HepG2 (cell line): ENCODE measurements around the gene TRPM5. TPM values are rescaled to one million over a fixed set of nuclear protein-coding genes. Genes with fewer than 3 reads are reported as not detected.
A peak's percentile ranks its signal among the peaks of the same experiment; 100 is the strongest.

Source experiments
- CENPT ChIP-seq: sonication (generic); formaldehyde crosslinking; IDR thresholded peaks from 2 replicates; pipeline ENCODE4 v1.8.0; 2022; ENCODE audit warnings: low read depth, mild to moderate bottlenecking, moderate library complexity, missing genetic modification reagents
- JUN ChIP-seq: sonication (generic); formaldehyde crosslinking; IDR thresholded peaks from 2 replicates; pipeline ENCODE4 v1.4.0; 2020; ENCODE audit warnings: mild to moderate bottlenecking, missing genetic modification reagents
- KDM4B ChIP-seq: sonication (generic); formaldehyde crosslinking; IDR thresholded peaks from 2 replicates; pipeline ENCODE4 v1.4.0; 2020; ENCODE audit warnings: missing genetic modification reagents
- RBFOX2 ChIP-seq: fragments of 200-400 bp; formaldehyde crosslinking; IDR thresholded peaks from 2 replicates; pipeline ENCODE4 v1.6.1; 2017; ENCODE audit warnings: low read depth, mild to moderate bottlenecking, low read length
- ZNF333 ChIP-seq: sonication (generic); formaldehyde crosslinking; IDR thresholded peaks from 2 replicates; pipeline ENCODE4 v1.4.0; 2020; ENCODE audit warnings: mild to moderate bottlenecking, missing genetic modification reagents, borderline replicate concordance
- ZNF512 ChIP-seq: sonication (generic); formaldehyde crosslinking; IDR thresholded peaks from 2 replicates; pipeline ENCODE4 v1.4.0; 2020; ENCODE audit warnings: mild to moderate bottlenecking, missing genetic modification reagents
- ZNF547 ChIP-seq: sonication (generic); formaldehyde crosslinking; IDR thresholded peaks from 2 replicates; pipeline ENCODE4 v1.5.1; 2020; ENCODE audit warnings: mild to moderate bottlenecking, missing genetic modification reagents
- ZSCAN12 ChIP-seq: sonication (generic); formaldehyde crosslinking; IDR thresholded peaks from 2 replicates; pipeline ENCODE4 v1.9.0; 2021; ENCODE audit warnings: mild to moderate bottlenecking, missing genetic modification reagents
- polyA plus RNA-seq, 8 experiments: library from polyadenylated mRNA; depleted of rRNA in 3 of 8; stranded (reverse) in 7 of 8; unstranded in 1 of 8; fragments of >200 nt; fragmentation: Illumina TruSeq in 4 of 8; extraction: Trizol in 4 of 8; gene quantifications; 2 replicates each; pipeline versions ENCODE4 v1.2.1 to v1.2.3, GENCODE V29; 2011 to 2016; ENCODE audit warnings: low read depth in 4 of 8, missing spikeins in 1 of 8, mixed read lengths in 1 of 8; ENCODE audit not compliant: insufficient read depth in 1 of 8
- total RNA-seq, 5 experiments: library from RNA; depleted of rRNA; stranded (reverse); fragments of >200 nt; fragmentation: Illumina TruSeq; extraction: Trizol; gene quantifications; 2 replicates each; pipeline ENCODE4 v1.2.3, GENCODE V29; 2016; ENCODE audit warnings: low read depth in 1 of 5
- TF ChIP-seq, protein P1 (sequence below): sonication (generic); formaldehyde crosslinking; IDR thresholded peaks from 2 replicates; pipeline ENCODE4 v1.5.0; 2020; ENCODE audit warnings: mild to moderate bottlenecking, missing genetic modification reagents, borderline replicate concordance
- TF ChIP-seq, protein P2 (sequence below): sonication (generic); formaldehyde crosslinking; IDR thresholded peaks from 2 replicates; pipeline ENCODE4 v1.4.0; 2020; ENCODE audit warnings: missing genetic modification reagents, borderline replicate concordance
- TF ChIP-seq, protein P3 (sequence below): sonication (generic); formaldehyde crosslinking; IDR thresholded peaks from 2 replicates; pipeline ENCODE4 v1.5.0; 2020; ENCODE audit warnings: mild to moderate bottlenecking, missing genetic modification reagents, borderline replicate concordance

The TRPM5 gene
- total and polyA plus RNA-seq, 2 of the 13 experiments (the other 11 are each of a cell fraction or from before 2014, with no cell fraction given) = 0.12 TPM; not detected in 1

- no peak; the same call in 1 of the 2 replicates for TF ChIP-seq KDM4B (CRISPR knock-in tag)
- TF ChIP-seq ZNF333 = 0 out of 2 replicates have a peak, but pooled peaks have one; percentile 50
- TF ChIP-seq RBFOX2 = peak; percentile 97
- TF ChIP-seq ZNF512 (CRISPR knock-in tag) = no peak
- no peak for TF ChIP-seq CENPT (CRISPR knock-in tag)
- TF ChIP-seq, protein P1, sequence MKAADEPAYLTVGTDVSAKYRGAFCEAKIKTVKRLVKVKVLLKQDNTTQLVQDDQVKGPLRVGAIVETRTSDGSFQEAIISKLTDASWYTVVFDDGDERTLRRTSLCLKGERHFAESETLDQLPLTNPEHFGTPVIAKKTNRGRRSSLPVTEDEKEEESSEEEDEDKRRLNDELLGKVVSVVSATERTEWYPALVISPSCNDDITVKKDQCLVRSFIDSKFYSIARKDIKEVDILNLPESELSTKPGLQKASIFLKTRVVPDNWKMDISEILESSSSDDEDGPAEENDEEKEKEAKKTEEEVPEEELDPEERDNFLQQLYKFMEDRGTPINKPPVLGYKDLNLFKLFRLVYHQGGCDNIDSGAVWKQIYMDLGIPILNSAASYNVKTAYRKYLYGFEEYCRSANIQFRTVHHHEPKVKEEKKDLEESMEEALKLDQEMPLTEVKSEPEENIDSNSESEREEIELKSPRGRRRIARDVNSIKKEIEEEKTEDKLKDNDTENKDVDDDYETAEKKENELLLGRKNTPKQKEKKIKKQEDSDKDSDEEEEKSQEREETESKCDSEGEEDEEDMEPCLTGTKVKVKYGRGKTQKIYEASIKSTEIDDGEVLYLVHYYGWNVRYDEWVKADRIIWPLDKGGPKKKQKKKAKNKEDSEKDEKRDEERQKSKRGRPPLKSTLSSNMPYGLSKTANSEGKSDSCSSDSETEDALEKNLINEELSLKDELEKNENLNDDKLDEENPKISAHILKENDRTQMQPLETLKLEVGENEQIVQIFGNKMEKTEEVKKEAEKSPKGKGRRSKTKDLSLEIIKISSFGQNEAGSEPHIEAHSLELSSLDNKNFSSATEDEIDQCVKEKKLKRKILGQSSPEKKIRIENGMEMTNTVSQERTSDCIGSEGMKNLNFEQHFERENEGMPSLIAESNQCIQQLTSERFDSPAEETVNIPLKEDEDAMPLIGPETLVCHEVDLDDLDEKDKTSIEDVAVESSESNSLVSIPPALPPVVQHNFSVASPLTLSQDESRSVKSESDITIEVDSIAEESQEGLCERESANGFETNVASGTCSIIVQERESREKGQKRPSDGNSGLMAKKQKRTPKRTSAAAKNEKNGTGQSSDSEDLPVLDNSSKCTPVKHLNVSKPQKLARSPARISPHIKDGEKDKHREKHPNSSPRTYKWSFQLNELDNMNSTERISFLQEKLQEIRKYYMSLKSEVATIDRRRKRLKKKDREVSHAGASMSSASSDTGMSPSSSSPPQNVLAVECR = peak; percentile 90
- peak; percentile 42; the same call in 1 of the 2 replicates for TF ChIP-seq ZNF547 (CRISPR knock-in tag)
- no peak for TF ChIP-seq ZSCAN12 (CRISPR knock-in tag)
- TF ChIP-seq, protein P2, sequence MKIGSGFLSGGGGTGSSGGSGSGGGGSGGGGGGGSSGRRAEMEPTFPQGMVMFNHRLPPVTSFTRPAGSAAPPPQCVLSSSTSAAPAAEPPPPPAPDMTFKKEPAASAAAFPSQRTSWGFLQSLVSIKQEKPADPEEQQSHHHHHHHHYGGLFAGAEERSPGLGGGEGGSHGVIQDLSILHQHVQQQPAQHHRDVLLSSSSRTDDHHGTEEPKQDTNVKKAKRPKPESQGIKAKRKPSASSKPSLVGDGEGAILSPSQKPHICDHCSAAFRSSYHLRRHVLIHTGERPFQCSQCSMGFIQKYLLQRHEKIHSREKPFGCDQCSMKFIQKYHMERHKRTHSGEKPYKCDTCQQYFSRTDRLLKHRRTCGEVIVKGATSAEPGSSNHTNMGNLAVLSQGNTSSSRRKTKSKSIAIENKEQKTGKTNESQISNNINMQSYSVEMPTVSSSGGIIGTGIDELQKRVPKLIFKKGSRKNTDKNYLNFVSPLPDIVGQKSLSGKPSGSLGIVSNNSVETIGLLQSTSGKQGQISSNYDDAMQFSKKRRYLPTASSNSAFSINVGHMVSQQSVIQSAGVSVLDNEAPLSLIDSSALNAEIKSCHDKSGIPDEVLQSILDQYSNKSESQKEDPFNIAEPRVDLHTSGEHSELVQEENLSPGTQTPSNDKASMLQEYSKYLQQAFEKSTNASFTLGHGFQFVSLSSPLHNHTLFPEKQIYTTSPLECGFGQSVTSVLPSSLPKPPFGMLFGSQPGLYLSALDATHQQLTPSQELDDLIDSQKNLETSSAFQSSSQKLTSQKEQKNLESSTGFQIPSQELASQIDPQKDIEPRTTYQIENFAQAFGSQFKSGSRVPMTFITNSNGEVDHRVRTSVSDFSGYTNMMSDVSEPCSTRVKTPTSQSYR (CRISPR knock-in tag) = no peak
- TF ChIP-seq JUN (CRISPR knock-in tag) = no peak
- TF ChIP-seq, protein P3, sequence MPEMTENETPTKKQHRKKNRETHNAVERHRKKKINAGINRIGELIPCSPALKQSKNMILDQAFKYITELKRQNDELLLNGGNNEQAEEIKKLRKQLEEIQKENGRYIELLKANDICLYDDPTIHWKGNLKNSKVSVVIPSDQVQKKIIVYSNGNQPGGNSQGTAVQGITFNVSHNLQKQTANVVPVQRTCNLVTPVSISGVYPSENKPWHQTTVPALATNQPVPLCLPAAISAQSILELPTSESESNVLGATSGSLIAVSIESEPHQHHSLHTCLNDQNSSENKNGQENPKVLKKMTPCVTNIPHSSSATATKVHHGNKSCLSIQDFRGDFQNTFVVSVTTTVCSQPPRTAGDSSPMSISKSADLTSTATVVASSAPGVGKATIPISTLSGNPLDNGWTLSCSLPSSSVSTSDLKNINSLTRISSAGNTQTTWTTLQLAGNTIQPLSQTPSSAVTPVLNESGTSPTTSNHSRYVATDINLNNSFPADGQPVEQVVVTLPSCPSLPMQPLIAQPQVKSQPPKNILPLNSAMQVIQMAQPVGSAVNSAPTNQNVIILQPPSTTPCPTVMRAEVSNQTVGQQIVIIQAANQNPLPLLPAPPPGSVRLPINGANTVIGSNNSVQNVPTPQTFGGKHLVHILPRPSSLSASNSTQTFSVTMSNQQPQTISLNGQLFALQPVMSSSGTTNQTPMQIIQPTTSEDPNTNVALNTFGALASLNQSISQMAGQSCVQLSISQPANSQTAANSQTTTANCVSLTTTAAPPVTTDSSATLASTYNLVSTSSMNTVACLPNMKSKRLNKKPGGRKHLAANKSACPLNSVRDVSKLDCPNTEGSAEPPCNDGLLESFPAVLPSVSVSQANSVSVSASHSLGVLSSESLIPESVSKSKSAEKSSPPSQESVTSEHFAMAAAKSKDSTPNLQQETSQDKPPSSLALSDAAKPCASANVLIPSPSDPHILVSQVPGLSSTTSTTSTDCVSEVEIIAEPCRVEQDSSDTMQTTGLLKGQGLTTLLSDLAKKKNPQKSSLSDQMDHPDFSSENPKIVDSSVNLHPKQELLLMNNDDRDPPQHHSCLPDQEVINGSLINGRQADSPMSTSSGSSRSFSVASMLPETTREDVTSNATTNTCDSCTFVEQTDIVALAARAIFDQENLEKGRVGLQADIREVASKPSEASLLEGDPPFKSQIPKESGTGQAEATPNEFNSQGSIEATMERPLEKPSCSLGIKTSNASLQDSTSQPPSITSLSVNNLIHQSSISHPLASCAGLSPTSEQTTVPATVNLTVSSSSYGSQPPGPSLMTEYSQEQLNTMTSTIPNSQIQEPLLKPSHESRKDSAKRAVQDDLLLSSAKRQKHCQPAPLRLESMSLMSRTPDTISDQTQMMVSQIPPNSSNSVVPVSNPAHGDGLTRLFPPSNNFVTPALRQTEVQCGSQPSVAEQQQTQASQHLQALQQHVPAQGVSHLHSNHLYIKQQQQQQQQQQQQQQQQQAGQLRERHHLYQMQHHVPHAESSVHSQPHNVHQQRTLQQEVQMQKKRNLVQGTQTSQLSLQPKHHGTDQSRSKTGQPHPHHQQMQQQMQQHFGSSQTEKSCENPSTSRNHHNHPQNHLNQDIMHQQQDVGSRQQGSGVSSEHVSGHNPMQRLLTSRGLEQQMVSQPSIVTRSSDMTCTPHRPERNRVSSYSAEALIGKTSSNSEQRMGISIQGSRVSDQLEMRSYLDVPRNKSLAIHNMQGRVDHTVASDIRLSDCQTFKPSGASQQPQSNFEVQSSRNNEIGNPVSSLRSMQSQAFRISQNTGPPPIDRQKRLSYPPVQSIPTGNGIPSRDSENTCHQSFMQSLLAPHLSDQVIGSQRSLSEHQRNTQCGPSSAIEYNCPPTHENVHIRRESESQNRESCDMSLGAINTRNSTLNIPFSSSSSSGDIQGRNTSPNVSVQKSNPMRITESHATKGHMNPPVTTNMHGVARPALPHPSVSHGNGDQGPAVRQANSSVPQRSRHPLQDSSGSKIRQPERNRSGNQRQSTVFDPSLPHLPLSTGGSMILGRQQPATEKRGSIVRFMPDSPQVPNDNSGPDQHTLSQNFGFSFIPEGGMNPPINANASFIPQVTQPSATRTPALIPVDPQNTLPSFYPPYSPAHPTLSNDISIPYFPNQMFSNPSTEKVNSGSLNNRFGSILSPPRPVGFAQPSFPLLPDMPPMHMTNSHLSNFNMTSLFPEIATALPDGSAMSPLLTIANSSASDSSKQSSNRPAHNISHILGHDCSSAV (CRISPR knock-in tag) = 0 out of 2 replicates have a peak, but pooled peaks have one; percentile 26
These were observed 44.1 kb downstream of the TRPM5 start, which contains the start of gene TSSC4 (continued) for GRCh38 chr11:2400069-2400761.
